Stimulated activated CD4-positive, alpha-beta T cell treated with anti-CD3 and anti-CD28 coated beads, Interleukin-1b, Interleukin-23, amount 100 ng/mL, for 4 hours (primary cell): ENCODE results near the gene TBC1D9.
"Not testable (repeated sequence)": the region's sequence is repeated elsewhere in the genome, so short reads cannot be mapped to it uniquely, and the experiment has no call there.

Experiments
- DNase-seq, 2 donors: peaks; one replicate each; pipeline ENCODE4 v3.0.0-alpha.2; 2020; ENCODE audit warnings: low read depth in 2 of 2

Gene TBC1D9

DNA sequence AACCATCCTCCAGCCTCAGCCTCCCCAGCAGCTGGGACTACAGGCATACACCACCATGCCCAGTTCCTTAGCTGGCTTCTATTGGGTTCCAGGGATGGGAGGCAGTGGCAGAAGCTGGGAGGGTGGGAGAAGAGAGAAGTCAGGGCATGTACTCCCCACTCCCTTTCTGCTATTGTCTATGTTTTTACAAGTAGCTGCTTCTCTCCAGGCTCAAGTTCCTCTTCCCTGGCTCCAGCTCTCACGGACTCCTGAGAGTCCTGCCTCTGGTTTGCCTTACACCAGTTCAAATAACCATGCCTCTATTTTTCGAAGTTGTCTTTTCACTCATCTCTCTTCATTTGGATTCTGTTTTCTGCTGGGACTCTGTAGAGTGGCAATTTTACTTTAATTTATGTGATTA, 2.9 kb downstream of the TBC1D9 start:
- no peak for DNase-seq

DNA sequence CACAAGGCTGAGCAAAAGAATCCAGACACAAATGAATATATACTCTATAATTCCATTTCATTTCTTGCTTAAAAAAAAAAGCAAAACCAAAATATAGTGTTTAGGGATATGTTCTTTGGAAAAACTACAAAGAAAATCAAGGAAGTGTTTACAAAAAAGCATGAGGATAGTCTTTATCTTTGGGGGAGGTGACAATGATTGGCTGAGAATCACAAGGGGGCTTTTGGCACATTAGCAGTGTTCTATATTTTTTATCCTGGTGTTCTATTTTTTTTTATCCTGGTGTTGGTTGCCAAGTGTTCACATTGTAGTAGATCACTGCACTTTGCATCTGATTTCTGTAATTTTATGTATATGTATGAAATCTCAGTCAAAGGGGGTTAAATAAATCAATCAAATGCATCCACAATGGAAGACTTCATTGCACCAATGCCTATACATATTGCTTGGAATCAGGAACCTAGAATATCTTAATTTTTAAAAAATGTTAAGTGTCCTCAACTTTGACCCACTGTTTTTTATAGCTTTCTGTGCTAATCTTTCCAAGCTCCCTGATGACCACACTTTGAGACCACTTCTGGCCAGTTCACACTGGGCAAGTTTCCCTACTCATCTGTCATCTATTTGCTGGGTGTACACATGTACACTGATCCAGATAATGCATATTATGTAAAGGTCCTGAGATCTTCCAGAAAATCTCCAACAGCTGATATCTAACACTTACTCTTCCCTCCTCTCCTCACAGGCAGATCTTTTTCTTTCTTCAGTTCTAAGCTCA, 3.7 kb downstream of the TBC1D9 start:
- no peak for DNase-seq

DNA sequence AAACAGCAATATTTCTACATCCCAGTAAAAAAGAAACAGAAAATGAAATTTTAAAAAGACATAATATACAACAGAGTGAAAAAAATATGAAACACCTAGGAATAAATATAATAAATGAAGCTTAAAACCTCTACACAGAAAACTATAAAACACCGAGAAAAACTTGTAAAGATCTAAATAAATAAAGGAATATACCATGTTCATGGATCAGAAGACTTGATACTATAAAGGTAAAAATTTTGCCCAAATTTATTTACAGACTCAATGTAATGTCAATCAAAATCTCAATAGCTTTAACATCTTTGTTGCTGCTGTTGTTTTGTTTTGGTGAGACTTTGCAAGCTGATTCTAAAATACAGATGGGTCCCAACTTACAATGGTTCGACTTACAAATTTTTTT, 5.7 kb downstream of the TBC1D9 start:
- DNase-seq: no peak

DNA sequence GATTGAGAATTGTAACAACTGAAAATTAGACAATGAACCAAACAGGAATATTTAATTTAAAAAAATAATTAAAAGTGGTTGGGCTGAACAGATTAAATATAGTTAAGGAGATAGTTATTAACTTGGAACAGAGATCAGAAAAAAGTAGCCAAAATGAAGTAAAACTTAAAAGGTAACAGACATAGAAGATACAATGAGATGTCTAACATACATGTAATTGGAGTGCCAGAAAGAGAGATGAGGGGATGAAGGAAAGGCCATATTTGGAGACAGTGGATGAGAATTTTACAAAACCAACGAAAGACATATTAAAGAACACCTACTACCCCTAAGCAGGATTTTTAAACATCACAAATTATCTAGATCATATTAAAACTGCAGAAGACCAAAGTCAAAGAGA, 8.0 kb downstream of the TBC1D9 start:
- DNase-seq: no peak

DNA sequence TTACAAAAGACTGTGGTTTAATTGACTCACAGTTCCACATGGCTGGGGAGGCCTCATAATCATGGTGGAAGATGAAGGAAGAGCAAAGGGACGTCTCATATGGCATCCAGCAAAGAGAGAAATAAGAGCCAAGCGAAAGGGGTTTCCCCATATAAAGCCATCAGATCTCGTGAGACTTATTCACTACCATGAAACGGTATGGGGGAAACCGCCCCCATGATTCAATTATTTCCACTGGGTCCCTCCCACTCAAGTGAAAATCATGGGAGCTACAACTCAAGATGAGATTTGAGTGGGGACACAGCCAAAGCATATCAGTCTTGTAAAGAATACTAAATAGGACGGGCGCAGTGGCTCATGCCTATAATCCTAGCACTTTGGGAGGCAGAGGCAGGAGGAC, 9.6 kb downstream of the TBC1D9 start:
- DNase-seq: not testable (repeated sequence)

DNA sequence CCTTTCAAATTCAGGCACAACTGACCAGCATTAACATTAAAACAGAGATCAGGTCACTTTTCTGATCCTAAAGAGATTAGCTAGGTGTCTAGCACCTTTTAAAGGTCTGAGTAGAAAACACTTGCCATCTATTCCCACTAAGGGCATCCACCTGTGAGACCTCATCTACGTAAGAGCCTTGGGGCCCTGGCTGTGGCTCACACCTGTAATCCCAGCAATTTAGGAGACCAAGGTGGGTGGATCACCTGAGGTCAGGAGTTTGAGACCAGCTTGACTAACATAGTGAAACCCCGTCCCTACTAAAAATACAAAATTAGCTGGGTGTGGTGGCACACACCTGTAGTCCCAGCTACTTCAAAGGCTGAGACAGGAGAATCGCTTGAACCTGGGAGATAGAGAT, 11.8 kb downstream of the TBC1D9 start:
- no peak for DNase-seq

DNA sequence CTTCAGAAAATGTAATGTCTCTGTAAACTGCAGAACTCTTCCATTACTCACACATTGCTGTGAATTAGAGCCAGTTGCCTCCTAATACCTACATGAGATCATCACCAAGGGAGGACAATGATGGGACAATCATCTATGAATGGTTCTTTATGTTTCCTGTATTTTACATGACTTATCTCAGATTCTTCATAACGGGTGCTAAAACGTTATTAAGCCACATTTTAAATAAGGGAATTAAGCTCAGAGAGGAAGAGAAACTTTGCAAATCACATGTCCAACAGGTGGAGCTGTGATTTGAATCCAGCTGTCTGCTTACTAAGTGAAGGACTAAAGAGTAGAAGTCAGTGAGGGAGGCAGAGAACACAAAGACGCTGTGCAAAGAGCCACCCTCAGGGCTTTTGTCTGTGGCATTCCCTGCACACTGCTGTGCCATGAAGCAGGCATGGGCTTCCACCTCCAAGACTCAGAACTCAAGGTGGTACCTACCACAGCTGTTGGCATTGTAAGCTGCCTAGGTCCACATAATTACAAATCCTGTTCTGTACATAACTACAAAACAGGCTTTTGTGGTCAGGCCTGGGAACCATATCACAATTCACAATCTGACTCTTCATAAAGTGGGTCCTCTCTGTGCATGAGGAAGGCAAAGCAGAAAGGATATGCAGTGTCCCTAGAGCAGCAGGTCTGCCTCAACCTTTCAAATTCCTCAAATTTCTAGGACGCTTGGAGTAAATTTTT, 12.8 kb downstream of the TBC1D9 start:
- DNase-seq: no peak

DNA sequence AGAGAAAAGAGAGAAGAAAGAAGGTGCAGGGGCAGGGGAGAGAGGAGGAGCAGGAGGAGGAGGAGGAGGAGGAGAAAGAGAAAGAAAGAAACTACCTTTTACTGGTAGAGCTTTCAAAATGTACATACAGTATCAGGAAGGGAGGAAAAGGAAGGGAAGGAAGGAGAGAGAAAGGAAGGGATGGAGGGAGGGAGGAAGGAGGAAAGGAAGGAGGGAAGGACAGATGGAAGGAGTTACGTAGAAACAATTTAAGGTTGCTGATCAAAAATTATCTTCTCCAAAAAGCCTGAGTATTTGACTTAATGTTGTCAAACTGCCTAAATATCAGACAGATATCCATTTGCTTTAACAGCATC, 13.4 kb downstream of the TBC1D9 start:
- DNase-seq: no peak

DNA sequence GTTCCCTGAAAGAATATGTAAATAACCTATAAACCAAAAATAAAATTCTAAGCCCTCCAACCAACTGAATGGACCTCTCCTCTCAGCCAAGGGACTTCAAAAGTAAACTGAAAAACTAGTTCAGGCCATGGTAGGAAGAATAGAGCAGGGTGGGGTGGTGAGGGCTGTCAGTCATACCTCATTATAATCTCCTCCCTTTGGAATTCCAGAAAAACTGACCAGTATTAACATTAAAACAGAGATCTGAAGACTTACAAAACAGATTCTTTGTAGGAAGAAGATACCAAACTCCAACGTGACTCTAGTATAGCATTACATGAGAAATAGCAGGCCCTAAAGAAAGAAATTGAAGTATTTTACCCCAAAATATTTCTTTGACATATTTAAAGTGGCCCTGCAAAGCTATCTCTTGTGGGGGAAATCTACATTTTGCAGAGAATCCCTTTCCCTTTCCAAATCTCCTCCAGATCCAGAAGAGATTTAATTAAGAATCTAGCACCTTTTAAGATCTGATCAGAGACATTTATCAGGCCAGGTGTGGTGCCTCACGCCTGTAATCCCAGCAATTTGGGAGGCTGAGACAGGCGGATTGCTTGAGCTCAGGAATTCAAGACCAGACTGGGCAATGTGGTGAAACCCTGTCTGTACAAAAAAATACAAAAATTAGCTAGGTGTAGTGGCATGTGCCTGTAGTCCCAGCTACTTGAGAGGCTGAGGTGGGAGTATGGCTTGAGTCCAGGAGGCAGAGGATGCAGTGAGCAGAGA, 15.1 kb downstream of the TBC1D9 start:
- DNase-seq: no peak

DNA sequence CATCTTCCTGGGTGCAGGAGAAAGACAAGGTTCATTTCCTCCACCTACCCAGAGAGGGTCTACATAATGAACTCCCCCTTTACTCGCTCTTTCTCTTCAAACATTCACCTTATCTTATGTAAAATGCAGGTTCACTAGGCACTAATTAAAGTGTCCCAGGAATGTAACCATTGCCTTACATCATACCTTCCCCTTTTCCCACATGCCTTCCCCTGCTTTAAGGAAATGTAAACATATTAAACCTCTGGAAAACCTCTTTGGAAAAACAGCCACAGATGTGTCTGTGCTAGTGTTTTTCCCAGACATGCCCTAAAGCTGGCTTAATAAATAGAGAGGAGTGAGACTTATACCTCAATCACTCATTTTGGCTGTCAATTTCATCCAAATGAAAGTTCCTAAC, 15.8 kb downstream of the TBC1D9 start:
- no peak for DNase-seq

DNA sequence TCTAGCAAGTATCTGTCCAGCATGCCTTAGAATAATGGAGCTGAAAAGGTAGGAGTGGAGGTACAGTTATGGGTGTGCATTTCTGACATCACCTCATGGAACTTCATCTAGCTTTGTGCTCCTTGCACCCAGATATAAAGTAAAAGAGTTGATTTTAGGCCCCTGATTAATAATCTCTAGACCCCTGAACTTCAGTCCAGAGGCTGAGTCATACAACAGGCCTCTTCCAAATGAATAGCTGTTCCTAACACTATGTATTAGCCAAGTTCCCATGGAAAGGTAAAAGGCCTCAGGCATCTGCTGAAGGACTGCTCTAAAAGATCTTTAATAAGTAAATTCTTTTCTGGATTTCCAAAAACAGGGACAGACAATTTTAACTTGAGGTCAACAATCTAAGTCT, 16.2 kb downstream of the TBC1D9 start:
- no peak for DNase-seq

DNA sequence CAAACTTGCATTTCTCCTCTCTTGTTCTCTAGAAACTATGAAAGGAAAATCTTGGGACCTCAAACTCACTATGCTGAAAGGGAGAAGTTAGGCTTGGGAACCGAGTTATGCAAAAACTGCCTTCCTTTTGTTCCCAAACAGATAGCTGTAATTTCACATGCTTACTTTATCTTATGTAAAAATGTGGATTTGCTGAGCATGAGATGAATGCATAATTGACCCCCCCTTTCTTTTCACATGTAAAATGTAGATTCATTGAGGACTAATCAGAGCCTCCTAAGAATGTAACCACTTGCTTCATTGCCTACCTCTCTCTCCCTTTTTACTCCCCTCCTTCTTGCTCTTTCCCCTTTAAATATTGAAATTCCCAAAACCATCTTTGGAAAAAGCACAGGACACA, 18.0 kb downstream of the TBC1D9 start:
- no peak for DNase-seq

DNA sequence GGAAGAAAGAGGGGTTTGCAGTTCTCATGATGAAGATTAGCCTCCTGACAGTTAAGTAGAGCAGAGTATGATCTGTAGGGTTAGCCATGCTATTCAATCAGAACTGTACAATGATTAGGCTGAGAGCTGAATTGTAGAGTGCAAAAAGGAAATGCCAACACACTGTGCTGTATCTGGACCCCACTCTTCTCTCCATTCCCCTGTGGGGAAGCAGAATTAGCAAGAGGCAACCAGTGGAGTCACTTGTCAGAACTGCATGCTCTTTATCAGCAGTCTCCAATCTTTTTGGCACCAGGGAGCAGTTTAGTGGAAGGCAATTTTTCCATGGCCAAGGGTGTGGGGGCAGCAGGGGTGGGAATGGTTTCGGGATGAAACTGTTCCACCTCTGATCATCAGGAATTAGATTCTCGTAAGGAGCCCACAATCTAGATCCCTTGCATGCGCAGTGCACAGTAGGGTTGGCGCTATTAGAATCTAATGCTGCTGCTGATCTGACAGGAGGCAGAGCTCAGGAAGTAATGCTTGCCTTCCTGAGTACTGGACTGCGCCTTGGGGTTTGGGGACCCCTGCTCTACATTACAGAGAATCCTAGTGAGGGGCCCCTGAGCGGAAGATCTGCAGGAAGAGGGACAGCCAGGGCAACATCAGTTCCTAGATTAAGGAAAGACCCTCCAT, 19.4 kb downstream of the TBC1D9 start:
- DNase-seq: no peak

DNA sequence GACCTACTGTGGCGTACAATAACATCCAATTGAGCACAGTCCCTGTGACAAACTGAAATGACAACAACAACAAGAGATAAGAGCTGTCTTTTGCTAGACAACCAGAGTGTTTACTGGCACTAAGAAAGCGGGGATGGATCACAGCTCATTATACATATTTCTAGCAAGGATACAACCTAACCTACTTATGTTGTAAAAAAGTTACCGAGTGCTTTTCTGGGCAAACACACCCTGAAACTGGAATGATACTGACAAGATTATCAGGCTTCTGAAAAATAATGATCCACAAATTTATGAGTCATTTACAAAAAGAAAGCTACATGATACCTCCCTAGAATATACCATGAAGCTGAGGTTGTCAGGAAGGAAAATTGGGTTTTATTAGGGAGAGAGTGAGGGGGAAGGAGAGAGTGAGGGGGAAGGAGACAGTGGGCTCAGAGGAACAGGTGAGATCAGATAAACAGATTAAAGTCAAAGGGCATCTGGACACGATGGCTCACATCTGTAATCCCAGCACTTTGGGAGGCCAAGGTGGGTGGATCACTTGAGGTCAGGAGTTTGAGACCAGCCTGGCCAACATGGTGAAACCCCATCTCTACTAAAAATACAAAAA, 20.3 kb downstream of the TBC1D9 start:
- DNase-seq: no peak

DNA sequence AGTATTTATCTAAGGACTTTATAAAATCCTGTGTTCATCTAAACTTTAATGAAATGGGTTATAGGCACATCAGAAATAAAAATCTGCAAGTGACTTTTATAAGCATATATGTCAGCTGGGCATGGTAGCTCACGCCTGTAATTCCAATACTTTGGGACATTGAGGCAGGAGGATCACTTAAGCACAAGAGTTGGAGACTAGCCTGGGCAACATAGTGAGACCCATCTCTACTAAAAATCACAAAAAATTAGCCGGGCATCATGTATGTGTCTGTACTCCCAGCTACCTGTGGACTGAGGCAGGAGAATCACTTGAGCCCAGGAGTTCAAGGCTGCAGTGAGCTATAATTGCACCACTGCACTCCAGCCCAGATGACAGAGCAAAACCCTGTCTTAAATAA, 20.9 kb downstream of the TBC1D9 start:
- DNase-seq: no peak

DNA sequence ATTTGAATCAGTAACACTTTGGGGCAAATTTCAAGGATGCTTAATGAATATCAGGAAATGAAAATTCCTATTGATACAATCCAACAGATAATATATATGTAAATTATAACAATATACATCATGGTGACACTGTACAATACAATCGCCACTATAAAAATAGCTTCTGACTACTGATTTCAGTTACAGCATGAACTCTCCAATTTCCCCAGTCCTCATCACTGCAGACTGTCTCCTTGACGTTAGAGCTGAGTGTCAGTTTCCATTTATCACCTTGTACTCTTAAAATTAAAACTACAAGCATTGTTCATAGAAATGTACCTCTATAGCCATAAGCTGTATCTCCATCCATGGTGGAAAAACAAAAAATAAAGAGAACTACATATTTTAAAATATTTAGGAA, 23.4 kb downstream of the TBC1D9 start:
- DNase-seq: no peak

DNA sequence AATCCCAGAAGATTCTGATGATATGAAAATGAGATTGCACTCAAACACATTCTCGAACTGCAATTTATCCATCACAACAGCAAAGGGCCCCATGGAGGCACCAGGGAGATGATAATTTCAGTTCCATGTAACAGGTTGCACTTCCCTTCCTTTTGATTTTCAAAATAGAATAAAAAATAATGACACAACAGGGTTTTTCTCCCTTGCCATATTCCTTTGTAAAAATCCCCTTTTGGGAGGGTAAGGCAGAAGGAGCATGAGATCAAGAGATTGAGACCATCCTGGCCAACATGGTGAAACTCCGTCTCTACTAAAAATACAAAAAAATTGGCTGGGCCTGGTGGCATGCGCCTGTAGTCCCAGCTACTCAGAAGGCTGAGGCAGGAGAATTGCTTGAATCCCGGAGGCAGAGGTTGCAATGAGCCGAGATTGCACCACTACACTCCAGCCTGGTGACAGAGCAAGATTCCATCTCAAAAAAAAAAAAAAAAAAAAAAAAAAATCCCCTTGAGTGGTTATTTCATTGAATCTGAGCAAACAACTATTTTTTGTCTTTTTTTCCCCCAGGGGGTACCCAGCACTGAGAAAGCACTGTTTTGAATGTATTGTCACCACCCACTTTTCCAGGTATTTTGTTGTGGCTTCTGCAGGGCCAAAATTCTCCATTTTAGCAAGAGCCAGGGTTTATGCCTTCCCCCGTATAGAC, 26.7 kb downstream of the TBC1D9 start:
- no peak for DNase-seq

DNA sequence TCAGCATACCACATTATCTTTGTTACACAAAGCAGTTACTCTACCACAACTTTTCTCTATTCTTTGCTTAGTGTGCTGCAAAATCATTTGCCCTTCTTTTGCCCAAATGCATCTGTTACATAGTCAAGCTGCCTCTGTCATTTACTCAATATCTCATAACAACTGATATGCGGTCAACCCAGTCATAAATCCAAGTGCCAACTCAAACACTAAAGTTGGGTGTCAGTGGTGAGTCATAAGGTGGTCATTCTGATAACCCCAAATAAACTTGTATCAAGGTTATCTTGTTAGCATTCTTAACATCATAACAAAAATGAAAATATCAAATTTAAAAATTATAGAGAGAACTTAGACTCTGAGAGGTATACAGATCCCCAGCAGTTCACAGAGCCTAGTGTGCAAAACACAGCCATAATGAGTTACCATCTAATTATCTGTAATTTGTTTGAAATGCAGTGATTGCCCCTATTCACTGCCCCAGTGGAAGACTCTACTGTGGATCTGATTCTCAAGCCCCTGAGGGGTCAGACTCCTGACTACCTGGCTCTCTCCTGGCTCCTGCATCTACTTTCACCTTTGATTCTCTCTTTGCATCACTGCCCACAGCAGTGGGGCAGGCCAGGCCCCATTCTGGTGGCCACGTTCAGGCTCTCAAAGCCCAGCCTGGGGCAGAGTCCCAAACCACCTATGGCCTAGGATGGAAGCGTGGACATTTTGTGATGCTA, 29.2 kb downstream of the TBC1D9 start:
- no peak for DNase-seq

DNA sequence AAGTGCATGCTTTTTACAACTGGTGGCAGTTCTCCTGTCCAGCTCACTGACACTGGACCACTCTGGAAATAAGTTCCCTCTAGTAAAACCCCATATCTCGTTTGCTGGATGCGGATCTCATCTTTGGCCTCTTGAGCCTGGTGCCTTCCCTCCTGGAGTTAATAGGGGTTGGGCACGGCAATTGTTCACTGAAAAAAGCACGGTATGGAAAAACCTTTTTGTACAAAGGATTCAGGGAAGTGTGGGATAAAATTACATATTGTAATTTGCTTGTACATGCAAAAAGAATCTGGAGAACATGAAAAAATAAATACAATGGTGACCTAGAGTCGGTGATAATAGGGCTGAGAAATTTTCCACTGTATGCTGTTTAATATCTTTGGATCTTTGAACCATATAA, 30.6 kb downstream of the TBC1D9 start:
- no peak for DNase-seq

DNA sequence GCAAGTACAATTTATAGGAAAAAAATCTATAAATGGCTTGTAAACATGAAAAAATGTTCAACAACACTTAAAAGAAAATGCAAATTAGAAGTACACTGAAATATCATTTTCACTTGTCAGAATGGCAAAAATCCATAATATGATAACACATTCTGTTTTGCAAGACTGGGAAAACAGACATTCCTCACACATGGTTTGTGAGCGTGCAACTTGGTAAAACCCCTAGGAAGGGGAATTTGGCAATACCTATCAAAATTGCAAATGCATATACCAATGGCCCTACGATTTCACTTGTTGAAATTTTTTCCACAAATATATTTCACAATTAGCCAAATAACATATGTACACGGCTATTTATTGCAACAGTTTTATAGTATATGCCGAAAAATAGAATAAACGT, 31.4 kb downstream of the TBC1D9 start:
- no peak for DNase-seq
